ENCODE data around the gene MMP7. TPM values are rescaled to one million over a fixed set of nuclear protein-coding genes. Genes with fewer than 3 reads are reported as not detected.

Gene MMP7
- total RNA-seq, 1 experiment from 2014 or later = 0.61 TPM

- Histone ChIP-seq H3K4me2 (ENCODE audit: low read length) (no peak overlapping the region), H3K27ac (ENCODE audit: low read depth, low read length) (no peak overlapping the region), H3K36me3 (ENCODE audit: control insufficient read depth in 1 of 2, insufficient read depth in 2 of 2, low read length in 2 of 2) (no peaks in the 10 kb centered on the region), H3K4me3 (replicated peaks in 1 of 2; ENCODE audit: low read depth in 1 of 2, low read length in 2 of 2) (no peak overlapping the region), H3K79me2 (ENCODE audit: insufficient read depth, low read length) (no peaks in the 10 kb centered on the region), H3K9me3 (ENCODE audit: control insufficient read depth in 1 of 2, insufficient read depth in 1 of 2, low read depth in 1 of 2, low read length in 2 of 2) (no peaks in the 10 kb centered on the region), H3K9me2 (ENCODE audit: insufficient read depth) (no peaks in the 10 kb centered on the region), H3K9ac (ENCODE audit: low read length) (no peak overlapping the region), H3K4me1 (ENCODE audit: control insufficient read depth in 1 of 2, insufficient read depth in 2 of 2, low read length in 2 of 2) (peaks cover 7 to 14% of the 10 kb centered on the region in 2 experiments; a peak in 3 of 4 replicates), H2AFZ (ENCODE audit: low read depth, low read length, poor library complexity, severe bottlenecking) (no peak overlapping the region), H3K27me3 (ENCODE audit: insufficient read depth, low read length) (no peaks in the 10 kb centered on the region), H4K20me1 (ENCODE audit: insufficient read depth) (no peaks in the 10 kb centered on the region)
- TF ChIP-seq JUND (IDR thresholded peaks at IDR 0.05) = no peak
- POLR2A ChIA-PET = no interaction called here
- no TSS peak for BruUV-seq (replicated peaks)
- DNase-seq (ENCODE audit: low read depth, low spot score) = no peak
- CTCF ChIA-PET = no interaction called here
- intact Hi-C loops (cut with micrococcal nuclease) = no loop called here
- ATAC-seq = no peak
- RAD21 ChIA-PET (ENCODE audit: low non-redundant PET in 1 of 2, low total read pairs in 2 of 2, uncharacterized antibody in 2 of 2, unreplicated experiment in 2 of 2) = no interaction called here
These were observed 51.8 kb downstream of the MMP7 start for GRCh38 chr11:102478673-102479299.

- CTCF ChIA-PET = interaction anchor here (0.6 to 1.7 kb wide), 2 partner anchors 9 to 86 kb away, joined by 3 to 4 read pairs; no protein-coding TSS in a partner anchor
- 0 out of 4 replicates have a peak overlapping the region, but pooled peaks of 1 of the 2 experiments have one; percentile 3 for H3K4me3 ChIP-seq (replicated peaks in 1 of 2; ENCODE audit: low read depth in 1 of 2, low read length in 2 of 2)
- H3K9me3 ChIP-seq (ENCODE audit: control insufficient read depth in 1 of 2, insufficient read depth in 1 of 2, low read depth in 1 of 2, low read length in 2 of 2) = no peaks in the 10 kb centered on the region
- RAD21 ChIA-PET (ENCODE audit: low non-redundant PET in 1 of 2, low total read pairs in 2 of 2, uncharacterized antibody in 2 of 2, unreplicated experiment in 2 of 2) = no interaction called here
- no peaks in the 10 kb centered on the region for H3K9me2 ChIP-seq (ENCODE audit: insufficient read depth)
- no peak overlapping the region for H3K27ac ChIP-seq (ENCODE audit: low read depth, low read length)
- peak overlapping the region; percentile 55 for H2AFZ ChIP-seq (ENCODE audit: low read depth, low read length, poor library complexity, severe bottlenecking)
- DNase-seq (ENCODE audit: low read depth, low spot score) (no peak), ATAC-seq (peak; percentile 96)
- intact Hi-C loops (cut with micrococcal nuclease) = no loop called here
- H3K36me3 ChIP-seq (ENCODE audit: control insufficient read depth in 1 of 2, insufficient read depth in 2 of 2, low read length in 2 of 2) = no peaks in the 10 kb centered on the region
- no peaks in the 10 kb centered on the region for H3K27me3 ChIP-seq (ENCODE audit: insufficient read depth, low read length)
- no peaks in the 10 kb centered on the region for H3K79me2 ChIP-seq (ENCODE audit: insufficient read depth, low read length)
- peaks cover 7 to 14% of the 10 kb centered on the region in 2 experiments; a peak in 3 of 4 replicates for H3K4me1 ChIP-seq (ENCODE audit: control insufficient read depth in 1 of 2, insufficient read depth in 2 of 2, low read length in 2 of 2)
- H3K9ac ChIP-seq (ENCODE audit: low read length) = peak overlapping the region; percentile 22; the same call in 1 of the 2 replicates
- H3K4me2 ChIP-seq (ENCODE audit: low read length) = peak overlapping the region; percentile 59
- no TSS peak for BruUV-seq (replicated peaks)
- POLR2A ChIA-PET = no interaction called here
- H4K20me1 ChIP-seq (ENCODE audit: insufficient read depth) = no peaks in the 10 kb centered on the region
- TF ChIP-seq ZNF274 (IDR thresholded peaks at IDR 0.05; ENCODE audit: low read depth, low read length) (no peak), EZH2phosphoT487 (IDR thresholded peaks at IDR 0.05; ENCODE audit: borderline replicate concordance) (no peak), FOSL1 (IDR thresholded peaks at IDR 0.05; ENCODE audit: low read depth) (no peak), MAX (IDR thresholded peaks at IDR 0.05) (no peak), POLR2AphosphoS5 (IDR thresholded peaks at IDR 0.05; ENCODE audit: low read depth, low read length) (peak; percentile 65), ATF3 (IDR thresholded peaks at IDR 0.05) (no peak), SP1 (IDR thresholded peaks at IDR 0.05; ENCODE audit: low read depth) (peak; percentile 53), CEBPB (IDR thresholded peaks at IDR 0.05; ENCODE audit: low read depth) (peak; percentile 44; the same call in 1 of the 2 replicates), SRF (IDR thresholded peaks at IDR 0.05; ENCODE audit: low read depth) (no peak), POLR2A (IDR thresholded peaks at IDR 0.05; ENCODE audit: borderline replicate concordance, extremely low read depth, insufficient read depth, insufficient read length) (no peak), TCF7L2 (IDR thresholded peaks at IDR 0.05; ENCODE audit: borderline replicate concordance, extremely low read depth, insufficient read depth, insufficient read length) (no peak), CTCF (IDR thresholded peaks at IDR 0.05 in 2 of 3, conservative IDR thresholded peaks at IDR 0.05 in 1 of 3; ENCODE audit: borderline replicate concordance in 1 of 3, insufficient read depth in 1 of 3, low read depth in 2 of 3, low read length in 2 of 3) (no peak), JUND (IDR thresholded peaks at IDR 0.05) (0 out of 2 replicates have a peak, but pooled peaks have one; percentile 15), ZBTB33 (IDR thresholded peaks at IDR 0.05; ENCODE audit: extremely low read depth, insufficient replicate concordance, low read length) (no peak), ELF1 (IDR thresholded peaks at IDR 0.05; ENCODE audit: borderline replicate concordance, low read depth) (peak; percentile 66)
These were observed 53.7 kb downstream of the MMP7 start for GRCh38 chr11:102476812-102477211.
